ENCODE data around the gene TUBB1. TPM values are rescaled to one million over a fixed set of nuclear protein-coding genes. Genes with fewer than 3 reads are reported as not detected.

The TUBB1 gene
- total RNA-seq, 1 experiment from 2014 or later = not detected

GRCh38 chr20:59002388-59002787 is 16.8 kb upstream of the TUBB1 start:
- no peaks in the 10 kb centered on the region for H3K9me3 ChIP-seq (ENCODE audit: low read depth, low read length, poor library complexity, severe bottlenecking)
- BruUV-seq (replicated peaks) = no TSS peak
- H3K27ac ChIP-seq (ENCODE audit: low read depth, low read length, poor library complexity, severe bottlenecking) = no peak overlapping the region
- H3K36me3 ChIP-seq (ENCODE audit: insufficient read depth, low read length, poor library complexity, severe bottlenecking) = no peaks in the 10 kb centered on the region
- ChIA-PET POLR2A (ENCODE audit: low non-redundant PET) (no interaction called here), CTCF (no interaction called here)
- no peak for DNase-seq (ENCODE audit: low spot score)
- intact Hi-C loops (cut with micrococcal nuclease; ENCODE audit: unreplicated experiment) = no loop called here
- H3K27me3 ChIP-seq (replicated peaks; ENCODE audit: insufficient read depth, low read depth, low read length, poor library complexity) = no peaks in the 10 kb centered on the region
- TF ChIP-seq CTCF (conservative IDR thresholded peaks at IDR 0.05; ENCODE audit: low read depth, low read length) (no peak), EZH2 (IDR thresholded peaks at IDR 0.05; ENCODE audit: borderline replicate concordance, low read depth, low read length, poor library complexity, severe bottlenecking) (no peak)
- H3K4me3 ChIP-seq (ENCODE audit: low read depth, low read length, poor library complexity, severe bottlenecking) = no peak overlapping the region
- peaks cover 8% of the 10 kb centered on the region for H3K4me1 ChIP-seq (ENCODE audit: insufficient read depth, low read length, poor library complexity, severe bottlenecking)

- peaks cover 8% of the 10 kb centered on the region for H3K4me1 ChIP-seq (ENCODE audit: insufficient read depth, low read length, poor library complexity, severe bottlenecking)
- H3K27ac ChIP-seq (ENCODE audit: low read depth, low read length, poor library complexity, severe bottlenecking) = no peak overlapping the region
- H3K36me3 ChIP-seq (ENCODE audit: insufficient read depth, low read length, poor library complexity, severe bottlenecking) = no peaks in the 10 kb centered on the region
- TF ChIP-seq CTCF (conservative IDR thresholded peaks at IDR 0.05; ENCODE audit: low read depth, low read length) (no peak), EZH2 (IDR thresholded peaks at IDR 0.05; ENCODE audit: borderline replicate concordance, low read depth, low read length, poor library complexity, severe bottlenecking) (no peak)
- intact Hi-C loops (cut with micrococcal nuclease; ENCODE audit: unreplicated experiment) = no loop called here
- no peak overlapping the region for H3K4me3 ChIP-seq (ENCODE audit: low read depth, low read length, poor library complexity, severe bottlenecking)
- ChIA-PET POLR2A (ENCODE audit: low non-redundant PET) (no interaction called here), CTCF (no interaction called here)
- no peaks in the 10 kb centered on the region for H3K27me3 ChIP-seq (replicated peaks; ENCODE audit: insufficient read depth, low read depth, low read length, poor library complexity)
- H3K9me3 ChIP-seq (ENCODE audit: low read depth, low read length, poor library complexity, severe bottlenecking) = no peaks in the 10 kb centered on the region
- no peak for DNase-seq (ENCODE audit: low spot score)
- no TSS peak for BruUV-seq (replicated peaks)
These were observed 16.3 kb upstream of the TUBB1 start for GRCh38 chr20:59002874-59003399.

- no peaks in the 10 kb centered on the region for H3K27me3 ChIP-seq (replicated peaks; ENCODE audit: insufficient read depth, low read depth, low read length, poor library complexity)
- no peaks in the 10 kb centered on the region for H3K9me3 ChIP-seq (ENCODE audit: low read depth, low read length, poor library complexity, severe bottlenecking)
- peaks cover 8% of the 10 kb centered on the region for H3K4me1 ChIP-seq (ENCODE audit: insufficient read depth, low read length, poor library complexity, severe bottlenecking)
- ChIA-PET CTCF (no interaction called here), POLR2A (ENCODE audit: low non-redundant PET) (no interaction called here)
- BruUV-seq (replicated peaks) = no TSS peak
- intact Hi-C loops (cut with micrococcal nuclease; ENCODE audit: unreplicated experiment) = no loop called here
- no peaks in the 10 kb centered on the region for H3K36me3 ChIP-seq (ENCODE audit: insufficient read depth, low read length, poor library complexity, severe bottlenecking)
- H3K4me3 ChIP-seq (ENCODE audit: low read depth, low read length, poor library complexity, severe bottlenecking) = no peak overlapping the region
- no peak overlapping the region for H3K27ac ChIP-seq (ENCODE audit: low read depth, low read length, poor library complexity, severe bottlenecking)
- DNase-seq (ENCODE audit: low spot score) = no peak
- TF ChIP-seq CTCF (conservative IDR thresholded peaks at IDR 0.05; ENCODE audit: low read depth, low read length) (no peak), EZH2 (IDR thresholded peaks at IDR 0.05; ENCODE audit: borderline replicate concordance, low read depth, low read length, poor library complexity, severe bottlenecking) (no peak)
These were observed 15.3 kb upstream of the TUBB1 start for GRCh38 chr20:59003836-59004492.

Measured in A673 (cell line).